Loucy (cell line): Measurements from ENCODE around the gene IL18.

Source experiments
- H2AFZ ChIP-seq: fragments of 200-600 bp; sonication (generic); 2 replicates; pipeline ENCODE4 v1.6.0; 2016; ENCODE audit warnings: antibody characterized with exemption, mild to moderate bottlenecking, low read length, moderate library complexity
- H3F3A ChIP-seq: fragments of 200-600 bp; 2 replicates; pipeline ENCODE4 v1.6.0; 2016; ENCODE audit warnings: antibody characterized with exemption, low read depth, mild to moderate bottlenecking
- H3K27me3 ChIP-seq: fragments of 200-600 bp; sonication (generic); 2 replicates; pipeline ENCODE4 v1.6.1; 2014; ENCODE audit warnings: low read length, mild to moderate bottlenecking; ENCODE audit not compliant: insufficient read depth, poor library complexity, severe bottlenecking
- H3K36me3 ChIP-seq: fragments of 200-600 bp; sonication (generic); 2 replicates; pipeline ENCODE4 v1.6.1; 2016; ENCODE audit warnings: low read length; ENCODE audit not compliant: insufficient read depth
- H3K4me1 ChIP-seq: fragments of 200-600 bp; sonication (generic); 2 replicates; pipeline ENCODE4 v1.5.1; 2014; ENCODE audit warnings: low read length, mild to moderate bottlenecking; ENCODE audit not compliant: insufficient read depth, poor library complexity, severe bottlenecking
- H3K4me2 ChIP-seq: fragments of 200-600 bp; sonication (generic); 2 replicates; pipeline ENCODE4 v1.6.0; 2014; ENCODE audit warnings: antibody characterized with exemption, low read length, low read depth, mild to moderate bottlenecking; ENCODE audit not compliant: poor library complexity, severe bottlenecking
- H3K4me3 ChIP-seq: fragments of 200-600 bp; sonication (generic); 2 replicates; pipeline ENCODE4 v1.5.1; 2014; ENCODE audit warnings: low read length, mild to moderate bottlenecking, mixed read lengths; ENCODE audit not compliant: poor library complexity, severe bottlenecking
- H3K79me2 ChIP-seq: fragments of 200-600 bp; sonication (generic); 2 replicates; pipeline ENCODE4 v1.6.1; 2014; ENCODE audit warnings: low read length; ENCODE audit not compliant: insufficient read depth
- H3K9ac ChIP-seq: fragments of 200-600 bp; sonication (generic); 2 replicates; pipeline ENCODE4 v1.6.0; 2014; ENCODE audit warnings: mild to moderate bottlenecking, low read depth, low read length, moderate library complexity; ENCODE audit not compliant: poor library complexity, severe bottlenecking
- H3K9me2 ChIP-seq: fragments of 200-600 bp; sonication (generic); replicated peaks from 2 replicates; pipeline ENCODE4 v1.6.1; 2016; ENCODE audit warnings: low read depth, low read length, mixed read lengths
- H3K9me3 ChIP-seq: fragments of 200-600 bp; sonication (generic); 2 replicates; pipeline ENCODE4 v1.6.1; 2014; ENCODE audit warnings: mild to moderate bottlenecking, antibody characterized with exemption, low read length, low read depth; ENCODE audit not compliant: insufficient read depth
- H4K20me1 ChIP-seq: fragments of 200-600 bp; sonication (generic); 2 replicates; pipeline ENCODE4 v1.6.0; 2014; ENCODE audit warnings: antibody characterized with exemption, low read length, mild to moderate bottlenecking; ENCODE audit not compliant: insufficient read depth, poor library complexity, severe bottlenecking
- EZH2phosphoT487 ChIP-seq: fragments of 200-600 bp; IDR thresholded peaks from 2 replicates; pipeline ENCODE4 v1.6.1; 2018; ENCODE audit warnings: antibody characterized with exemption, mild to moderate bottlenecking, moderate library complexity, borderline replicate concordance
- TF ChIP-seq, protein P1 (sequence below): fragments of 200-600 bp; sonication (generic); conservative IDR thresholded peaks from 2 replicates; pipeline ENCODE4 v1.5.1; 2014; ENCODE audit warnings: mild to moderate bottlenecking, antibody characterized with exemption, low read length

The IL18 gene

DNA sequence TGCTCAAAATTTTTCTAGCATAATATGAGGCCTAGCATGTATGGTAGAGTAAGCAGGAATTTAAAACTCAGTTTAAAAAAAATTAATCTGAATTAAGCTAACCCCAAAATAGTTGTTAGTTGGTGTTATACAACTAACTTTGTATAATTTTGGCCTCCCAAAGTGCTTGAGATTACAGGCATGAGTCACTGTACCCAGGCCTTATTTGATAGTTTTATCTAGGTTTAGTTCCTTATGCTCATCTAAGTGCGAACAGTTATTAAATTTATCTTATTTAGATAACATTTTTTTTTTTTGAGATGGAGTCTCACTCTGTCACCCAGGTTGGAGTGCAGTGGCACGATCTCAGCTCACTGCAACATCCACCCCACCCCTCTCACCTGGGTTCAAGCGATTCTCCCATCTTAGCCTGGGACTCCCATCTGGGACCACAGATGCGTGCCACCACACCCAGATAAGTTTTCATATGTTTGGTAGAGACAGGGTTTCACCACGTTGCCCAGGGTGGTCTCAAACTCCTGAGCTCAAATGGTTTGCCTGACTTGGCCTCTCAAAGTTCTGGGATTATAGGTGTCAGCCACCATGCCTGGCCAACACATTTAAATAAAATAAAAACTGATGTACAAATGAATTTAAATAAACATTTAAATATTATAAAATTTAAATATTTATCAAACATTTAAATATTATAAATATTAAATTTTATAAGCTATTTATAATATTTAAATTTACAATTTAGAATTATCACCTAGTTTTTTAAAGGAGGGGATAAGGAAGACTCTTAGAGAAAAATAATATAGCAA is 7.5 kb downstream of the IL18 start:
- Histone ChIP-seq H3K4me2 (no peak overlapping the region), H3K79me2 (no peaks in the 10 kb centered on the region), H3K9me3 (no peaks in the 10 kb centered on the region), H3K4me1 (no peaks in the 10 kb centered on the region), H2AFZ (no peak overlapping the region), H3K27me3 (no peaks in the 10 kb centered on the region), H3K36me3 (no peaks in the 10 kb centered on the region), H3K9ac (no peak overlapping the region), H3K4me3 (no peak overlapping the region), H3K9me2 (no peaks in the 10 kb centered on the region), H4K20me1 (no peaks in the 10 kb centered on the region), H3F3A (no peaks in the 10 kb centered on the region)
- TF ChIP-seq EZH2phosphoT487, result no peak
- TF ChIP-seq, protein P1, sequence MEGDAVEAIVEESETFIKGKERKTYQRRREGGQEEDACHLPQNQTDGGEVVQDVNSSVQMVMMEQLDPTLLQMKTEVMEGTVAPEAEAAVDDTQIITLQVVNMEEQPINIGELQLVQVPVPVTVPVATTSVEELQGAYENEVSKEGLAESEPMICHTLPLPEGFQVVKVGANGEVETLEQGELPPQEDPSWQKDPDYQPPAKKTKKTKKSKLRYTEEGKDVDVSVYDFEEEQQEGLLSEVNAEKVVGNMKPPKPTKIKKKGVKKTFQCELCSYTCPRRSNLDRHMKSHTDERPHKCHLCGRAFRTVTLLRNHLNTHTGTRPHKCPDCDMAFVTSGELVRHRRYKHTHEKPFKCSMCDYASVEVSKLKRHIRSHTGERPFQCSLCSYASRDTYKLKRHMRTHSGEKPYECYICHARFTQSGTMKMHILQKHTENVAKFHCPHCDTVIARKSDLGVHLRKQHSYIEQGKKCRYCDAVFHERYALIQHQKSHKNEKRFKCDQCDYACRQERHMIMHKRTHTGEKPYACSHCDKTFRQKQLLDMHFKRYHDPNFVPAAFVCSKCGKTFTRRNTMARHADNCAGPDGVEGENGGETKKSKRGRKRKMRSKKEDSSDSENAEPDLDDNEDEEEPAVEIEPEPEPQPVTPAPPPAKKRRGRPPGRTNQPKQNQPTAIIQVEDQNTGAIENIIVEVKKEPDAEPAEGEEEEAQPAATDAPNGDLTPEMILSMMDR, result no peak

DNA sequence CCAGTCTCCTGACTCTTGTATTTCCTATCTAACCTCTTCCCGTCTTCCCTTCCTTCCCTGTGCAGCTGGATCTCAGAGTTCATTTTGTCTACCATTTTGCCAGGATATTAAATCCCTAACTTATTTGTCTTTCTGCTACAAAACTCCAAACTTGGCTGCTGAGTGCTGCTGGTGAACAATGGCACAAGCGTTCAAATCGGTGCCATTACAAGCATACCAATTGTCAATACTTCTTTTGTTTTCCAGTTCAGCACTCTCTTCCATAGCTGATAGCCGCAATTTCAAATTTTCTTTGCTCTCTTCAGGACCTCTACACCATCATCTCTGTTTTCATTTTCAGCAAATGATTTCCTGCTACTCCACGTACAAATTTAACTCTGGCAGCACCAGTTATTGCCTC is 13.4 kb downstream of the IL18 start:
- Histone ChIP-seq H3K36me3 (no peaks in the 10 kb centered on the region), H3K4me3 (no peak overlapping the region), H3K27me3 (no peaks in the 10 kb centered on the region), H2AFZ (no peak overlapping the region), H3K9me2 (no peaks in the 10 kb centered on the region), H3K4me1 (no peaks in the 10 kb centered on the region), H3K9me3 (no peaks in the 10 kb centered on the region), H3F3A (no peaks in the 10 kb centered on the region), H4K20me1 (no peaks in the 10 kb centered on the region), H3K79me2 (no peaks in the 10 kb centered on the region), H3K4me2 (no peak overlapping the region), H3K9ac (no peak overlapping the region)
- TF ChIP-seq, protein P1, result no peak
- no peak for TF ChIP-seq EZH2phosphoT487

DNA sequence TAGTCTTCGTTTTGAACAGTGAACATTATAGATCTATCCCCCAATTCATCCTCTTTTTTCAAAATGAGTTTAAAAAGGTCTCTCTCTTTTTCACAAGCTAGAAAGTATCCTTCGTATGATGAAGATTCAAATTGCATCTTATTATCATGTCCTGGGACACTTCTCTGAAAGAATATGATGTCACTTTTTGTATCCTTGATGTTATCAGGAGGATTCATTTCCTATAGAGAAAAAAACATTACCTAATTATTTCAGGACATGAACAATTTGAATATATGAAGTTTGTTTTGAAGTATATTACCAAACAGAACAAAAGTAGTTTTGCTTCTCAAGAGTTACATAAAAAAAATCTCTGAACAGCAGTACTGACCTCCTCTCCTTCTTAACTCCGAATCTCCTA is 20.3 kb downstream of the IL18 start:
- Histone ChIP-seq H3K4me2 (no peak overlapping the region), H3K4me3 (no peak overlapping the region), H2AFZ (no peak overlapping the region), H3K27me3 (no peaks in the 10 kb centered on the region), H3K79me2 (no peaks in the 10 kb centered on the region), H3K9ac (no peak overlapping the region), H3K4me1 (no peaks in the 10 kb centered on the region), H3K9me2 (no peaks in the 10 kb centered on the region), H3K36me3 (no peaks in the 10 kb centered on the region), H4K20me1 (no peaks in the 10 kb centered on the region), H3F3A (no peaks in the 10 kb centered on the region), H3K9me3 (no peaks in the 10 kb centered on the region)
- no peak for TF ChIP-seq EZH2phosphoT487
- TF ChIP-seq, protein P1, result no peak
